Caco-2 (cell line): ENCODE measurements around the gene PARD3. TPM values are rescaled to one million over a fixed set of nuclear protein-coding genes. Genes with fewer than 3 reads are reported as not detected.
A peak's percentile ranks its signal among the peaks of the same experiment; 100 is the strongest.

Experiments used
- BruUV-seq: library from RNA; stranded (reverse); fragments of 400-500 nt; replicated peaks from 2 replicates; lab custom pipeline; 2021; lab: Mats Ljungman, UMichigan
- CTCF ChIA-PET: fragments of 300-600 bp; sonication (Branson Sonifier 250); formaldehyde crosslinking; loops from one replicate; lab custom pipeline; 2022; ENCODE audit warnings: antibody characterized with exemption; lab: Charles Lee
- POLR2A ChIA-PET: fragments of 300-600 bp; sonication (Branson Sonifier 250); formaldehyde crosslinking; loops from one replicate; lab custom pipeline; 2022; ENCODE audit warnings: antibody characterized with exemption; lab: Charles Lee
- DNase-seq, 2 experiments: peaks; one replicate each; pipeline versions ENCODE4 v3.0.0 to v3.0.0-alpha.2; 2020 to 2022
- H3K27me3 ChIP-seq: replicated peaks from 2 replicates; pipeline ENCODE4 v1.6.0; 2011; ENCODE audit warnings: low read length; ENCODE audit not compliant: control insufficient read depth, insufficient read depth
- H3K36me3 ChIP-seq: 2 replicates; pipeline ENCODE4 v1.5.1; 2011; ENCODE audit warnings: low read length; ENCODE audit not compliant: control insufficient read depth, insufficient read depth
- H3K4me1 ChIP-seq: fragments of 250-450 bp; sonication (Bioruptor Pico); 2 replicates; pipeline ENCODE4 v1.5.1; 2020; ENCODE audit warnings: mild to moderate bottlenecking
- H3K4me3 ChIP-seq: 2 replicates; pipeline ENCODE4 v1.5.1; 2011; ENCODE audit warnings: low read depth, mild to moderate bottlenecking, control low read depth, low read length
- H3K9me3 ChIP-seq: fragments of 250-450 bp; sonication (Bioruptor Pico); 2 replicates; pipeline ENCODE4 v1.5.1; 2020; ENCODE audit warnings: mild to moderate bottlenecking, moderate library complexity
- H3K27ac Mint-ChIP-seq: one replicate; pipeline ENCODE4 v1.8.0; 2022; ENCODE audit warnings: mixed read lengths; ENCODE audit not compliant: unreplicated experiment
- H3K27me3 Mint-ChIP-seq: one replicate; pipeline ENCODE4 v1.8.0; 2022; ENCODE audit warnings: mixed read lengths; ENCODE audit not compliant: insufficient read depth, unreplicated experiment
- H3K36me3 Mint-ChIP-seq: one replicate; pipeline ENCODE4 v1.8.0; 2022; ENCODE audit warnings: mild to moderate bottlenecking, mixed read lengths; ENCODE audit not compliant: insufficient read depth, unreplicated experiment
- H3K4me1 Mint-ChIP-seq: one replicate; pipeline ENCODE4 v1.8.0; 2022; ENCODE audit warnings: low read depth, mixed read lengths; ENCODE audit not compliant: unreplicated experiment
- H3K4me3 Mint-ChIP-seq: one replicate; pipeline ENCODE4 v1.8.0; 2022; ENCODE audit warnings: mild to moderate bottlenecking, moderate library complexity, mixed read lengths; ENCODE audit not compliant: unreplicated experiment
- H3K9me3 Mint-ChIP-seq: one replicate; pipeline ENCODE4 v1.8.0; 2022; ENCODE audit warnings: mixed read lengths; ENCODE audit not compliant: unreplicated experiment
- intact Hi-C: fragments of 100-400 bp; cut with micrococcal nuclease; formaldehyde crosslinking; loops from one replicate; pipeline ENCODE4 v1.10.0; 2022; ENCODE audit not compliant: unreplicated experiment
- total RNA-seq: library from RNA; stranded (reverse); gene quantifications from 2 replicates; pipeline ENCODE4 v1.2.3, GENCODE V29; 2022
- TF ChIP-seq, protein P1 (sequence below), 2 experiments: fragments of 200-600 bp in 1 of 2; IDR thresholded peaks; 1 replicate in 1 of 2; 2 replicates in 1 of 2; pipeline versions ENCODE4 v1.5.1 to v1.8.0; 2011 to 2022; ENCODE audit warnings: antibody characterized with exemption in 1 of 2, control low read depth in 1 of 2, inconsistent platforms in 1 of 2, low read depth in 1 of 2, low read length in 1 of 2, mild to moderate bottlenecking in 1 of 2, moderate library complexity in 1 of 2; ENCODE audit not compliant: insufficient read depth in 1 of 2, severe bottlenecking in 1 of 2, unreplicated experiment in 1 of 2

The PARD3 gene
- total RNA-seq, 1 experiment from 2014 or later = 80.7 TPM

- H3K4me3 Mint-ChIP-seq = no peak overlapping the region
- H3K36me3 Mint-ChIP-seq = no peaks in the 10 kb centered on the region
- no peaks in the 10 kb centered on the region for H3K9me3 Mint-ChIP-seq
- intact Hi-C loops = no loop called here
- DNase-seq = no peak
- ChIA-PET POLR2A (no interaction called here), CTCF (no interaction called here)
- no peaks in the 10 kb centered on the region for H3K27me3 Mint-ChIP-seq
- no peak overlapping the region for H3K27ac Mint-ChIP-seq
- H3K27me3 ChIP-seq = no peaks in the 10 kb centered on the region
- no peaks in the 10 kb centered on the region for H3K9me3 ChIP-seq
- H3K36me3 ChIP-seq = no peaks in the 10 kb centered on the region
- H3K4me3 ChIP-seq = no peak overlapping the region
- no peaks in the 10 kb centered on the region for H3K4me1 ChIP-seq
- TF ChIP-seq, protein P1, sequence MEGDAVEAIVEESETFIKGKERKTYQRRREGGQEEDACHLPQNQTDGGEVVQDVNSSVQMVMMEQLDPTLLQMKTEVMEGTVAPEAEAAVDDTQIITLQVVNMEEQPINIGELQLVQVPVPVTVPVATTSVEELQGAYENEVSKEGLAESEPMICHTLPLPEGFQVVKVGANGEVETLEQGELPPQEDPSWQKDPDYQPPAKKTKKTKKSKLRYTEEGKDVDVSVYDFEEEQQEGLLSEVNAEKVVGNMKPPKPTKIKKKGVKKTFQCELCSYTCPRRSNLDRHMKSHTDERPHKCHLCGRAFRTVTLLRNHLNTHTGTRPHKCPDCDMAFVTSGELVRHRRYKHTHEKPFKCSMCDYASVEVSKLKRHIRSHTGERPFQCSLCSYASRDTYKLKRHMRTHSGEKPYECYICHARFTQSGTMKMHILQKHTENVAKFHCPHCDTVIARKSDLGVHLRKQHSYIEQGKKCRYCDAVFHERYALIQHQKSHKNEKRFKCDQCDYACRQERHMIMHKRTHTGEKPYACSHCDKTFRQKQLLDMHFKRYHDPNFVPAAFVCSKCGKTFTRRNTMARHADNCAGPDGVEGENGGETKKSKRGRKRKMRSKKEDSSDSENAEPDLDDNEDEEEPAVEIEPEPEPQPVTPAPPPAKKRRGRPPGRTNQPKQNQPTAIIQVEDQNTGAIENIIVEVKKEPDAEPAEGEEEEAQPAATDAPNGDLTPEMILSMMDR (IDR thresholded peaks at IDR 0.05; ENCODE audit: insufficient read depth in 1 of 2, low read depth in 1 of 2, low read length in 1 of 2, severe bottlenecking in 1 of 2, unreplicated experiment in 1 of 2) = no peak
- BruUV-seq = no TSS peak
- H3K4me1 Mint-ChIP-seq = peaks cover 5% of the 10 kb centered on the region
These were observed 528.9 kb downstream of the PARD3 start for GRCh38 chr10:34286136-34286739.

- no TSS peak for BruUV-seq
- H3K27ac Mint-ChIP-seq = no peak overlapping the region
- ChIA-PET CTCF (no interaction called here), POLR2A (no interaction called here)
- Histone ChIP-seq H3K36me3 (no peaks in the 10 kb centered on the region; the same call in 1 of the 2 replicates), H3K27me3 (no peaks in the 10 kb centered on the region), H3K4me1 (no peaks in the 10 kb centered on the region), H3K9me3 (no peaks in the 10 kb centered on the region), H3K4me3 (no peak overlapping the region)
- intact Hi-C loops = no loop called here
- no peak for DNase-seq
- H3K27me3 Mint-ChIP-seq = no peaks in the 10 kb centered on the region
- H3K4me1 Mint-ChIP-seq = peaks cover 5% of the 10 kb centered on the region
- no peak overlapping the region for H3K4me3 Mint-ChIP-seq
- TF ChIP-seq, protein P1 (IDR thresholded peaks at IDR 0.05; ENCODE audit: insufficient read depth in 1 of 2, low read depth in 1 of 2, low read length in 1 of 2, severe bottlenecking in 1 of 2, unreplicated experiment in 1 of 2) = no peak
- no peaks in the 10 kb centered on the region for H3K36me3 Mint-ChIP-seq
- H3K9me3 Mint-ChIP-seq = no peaks in the 10 kb centered on the region
These were observed 533.2 kb downstream of the PARD3 start for GRCh38 chr10:34281661-34282582.

- Histone ChIP-seq H3K4me3 (no peak overlapping the region), H3K36me3 (no peaks in the 10 kb centered on the region; the same call in 1 of the 2 replicates), H3K9me3 (no peaks in the 10 kb centered on the region), H3K4me1 (no peaks in the 10 kb centered on the region), H3K27me3 (no peaks in the 10 kb centered on the region)
- Mint-ChIP-seq H3K4me1 (no peaks in the 10 kb centered on the region), H3K36me3 (no peaks in the 10 kb centered on the region), H3K4me3 (no peak overlapping the region), H3K9me3 (no peaks in the 10 kb centered on the region), H3K27ac (no peak overlapping the region), H3K27me3 (no peaks in the 10 kb centered on the region)
- intact Hi-C loops = no loop called here
- CTCF ChIA-PET = no interaction called here
- POLR2A ChIA-PET = no interaction called here
- TF ChIP-seq, protein P1 (IDR thresholded peaks at IDR 0.05; ENCODE audit: insufficient read depth in 1 of 2, low read depth in 1 of 2, low read length in 1 of 2, severe bottlenecking in 1 of 2, unreplicated experiment in 1 of 2) = peak in 1 of 2 experiments; percentile 28
- DNase-seq = no peak
- BruUV-seq = no TSS peak
These were observed 534.3 kb downstream of the PARD3 start for GRCh38 chr10:34280599-34281374.
